MM.1S (cell line): ENCODE results near the gene CETP.

Source experiments
- DNase-seq: peaks from one replicate; pipeline ENCODE4 v3.0.0-alpha.2; 2015
- H2AFZ ChIP-seq: fragments of 300-600 bp; sonication (generic); 2 replicates; pipeline ENCODE4 v1.6.0; 2016; ENCODE audit warnings: antibody characterized with exemption, low read length
- H3F3A ChIP-seq: fragments of 300-600 bp; sonication (generic); 2 replicates; pipeline ENCODE4 v1.6.1; 2016; ENCODE audit warnings: mild to moderate bottlenecking, antibody characterized with exemption, low read length, moderate library complexity, mixed read lengths; ENCODE audit not compliant: insufficient read depth
- H3K27ac ChIP-seq: fragments of 300-600 bp; sonication (generic); 2 replicates; pipeline ENCODE4 v1.5.1; 2016; ENCODE audit warnings: mild to moderate bottlenecking, low read length
- H3K27me3 ChIP-seq: fragments of 300-600 bp; sonication (generic); replicated peaks from 2 replicates; pipeline ENCODE4 v1.6.0; 2016; ENCODE audit warnings: low read length; ENCODE audit not compliant: insufficient read depth
- H3K36me3 ChIP-seq: fragments of 300-600 bp; sonication (generic); replicated peaks from 2 replicates; pipeline ENCODE4 v1.6.1; 2016; ENCODE audit warnings: mild to moderate bottlenecking, low read length, mixed read lengths; ENCODE audit not compliant: insufficient read depth
- H3K4me1 ChIP-seq: fragments of 300-600 bp; sonication (generic); 2 replicates; pipeline ENCODE4 v1.6.1; 2016; ENCODE audit warnings: low read length, mixed read lengths
- H3K4me2 ChIP-seq: fragments of 300-600 bp; sonication (generic); 2 replicates; pipeline ENCODE4 v1.6.0; 2016; ENCODE audit warnings: low read depth, low read length
- H3K4me3 ChIP-seq: fragments of 300-600 bp; sonication (generic); 2 replicates; pipeline ENCODE4 v1.5.1; 2016; ENCODE audit warnings: low read length, mixed read lengths
- H3K79me2 ChIP-seq: fragments of 300-600 bp; sonication (generic); 2 replicates; pipeline ENCODE4 v1.6.1; 2016; ENCODE audit warnings: mixed run types, low read length, mixed read lengths
- H3K9ac ChIP-seq: fragments of 300-600 bp; sonication (generic); 2 replicates; pipeline ENCODE4 v1.6.1; 2016; ENCODE audit warnings: low read length, mixed read lengths
- H3K9me2 ChIP-seq: fragments of 300-600 bp; sonication (generic); replicated peaks from 2 replicates; pipeline ENCODE4 v1.6.1; 2016; ENCODE audit warnings: mild to moderate bottlenecking, low read length, mixed read lengths; ENCODE audit not compliant: insufficient read depth
- H3K9me3 ChIP-seq: fragments of 300-600 bp; sonication (generic); replicated peaks from 2 replicates; pipeline ENCODE4 v1.6.1; 2016; ENCODE audit warnings: mild to moderate bottlenecking, low read length, mixed read lengths; ENCODE audit not compliant: insufficient read depth
- H4K20me1 ChIP-seq: fragments of 300-600 bp; sonication (generic); 2 replicates; pipeline ENCODE4 v1.6.1; 2016; ENCODE audit warnings: mild to moderate bottlenecking, low read length, moderate library complexity, mixed read lengths; ENCODE audit not compliant: insufficient read depth
- CTCF ChIP-seq: fragments of 300-600 bp; sonication (generic); IDR thresholded peaks from 2 replicates; pipeline ENCODE4 v1.5.1; 2016; ENCODE audit warnings: antibody characterized with exemption, low read length, mixed read lengths
- EZH2 ChIP-seq: fragments of 300-600 bp; sonication (generic); optimal IDR thresholded peaks from 2 replicates; pipeline ENCODE3; 2017; ENCODE audit warnings: low read depth, mild to moderate bottlenecking, antibody characterized with exemption, low read length, mixed read lengths
- EZH2phosphoT487 ChIP-seq: fragments of 300-600 bp; sonication (generic); IDR thresholded peaks from 2 replicates; pipeline ENCODE4 v1.6.1; 2018; ENCODE audit warnings: antibody characterized with exemption, low read length

The CETP gene

GRCh38 chr16:56919099-56919800 is 42.5 kb upstream of the CETP start:
- peaks cover 46% of the 10 kb centered on the region for H3K4me1 ChIP-seq
- no peaks in the 10 kb centered on the region for H3K79me2 ChIP-seq
- H2AFZ ChIP-seq = no peak overlapping the region
- no peaks in the 10 kb centered on the region for H3K9me2 ChIP-seq
- H4K20me1 ChIP-seq = no peaks in the 10 kb centered on the region
- TF ChIP-seq EZH2phosphoT487 (no peak), CTCF (no peak), EZH2 (no peak)
- no peaks in the 10 kb centered on the region for H3K9me3 ChIP-seq
- no peak overlapping the region for H3K9ac ChIP-seq
- H3K27ac ChIP-seq = no peak overlapping the region
- no peaks in the 10 kb centered on the region for H3K27me3 ChIP-seq
- H3F3A ChIP-seq = peaks cover 19% of the 10 kb centered on the region
- no peak overlapping the region for H3K4me3 ChIP-seq
- H3K36me3 ChIP-seq = no peaks in the 10 kb centered on the region
- no peak overlapping the region for H3K4me2 ChIP-seq
- no peak for DNase-seq

- no peaks in the 10 kb centered on the region for H3K79me2 ChIP-seq
- H3K4me3 ChIP-seq = no peak overlapping the region
- H3F3A ChIP-seq = peaks cover 11% of the 10 kb centered on the region
- H4K20me1 ChIP-seq = no peaks in the 10 kb centered on the region
- no peaks in the 10 kb centered on the region for H3K27me3 ChIP-seq
- TF ChIP-seq EZH2 (no peak), CTCF (no peak), EZH2phosphoT487 (no peak)
- H3K4me1 ChIP-seq = peaks cover 23% of the 10 kb centered on the region
- no peak overlapping the region for H3K27ac ChIP-seq
- H3K9me3 ChIP-seq = no peaks in the 10 kb centered on the region
- H3K36me3 ChIP-seq = no peaks in the 10 kb centered on the region
- H2AFZ ChIP-seq = no peak overlapping the region
- no peaks in the 10 kb centered on the region for H3K9me2 ChIP-seq
- H3K4me2 ChIP-seq = no peak overlapping the region
- no peak overlapping the region for H3K9ac ChIP-seq
- DNase-seq = no peak
Measured at GRCh38 chr16:56921571-56921970, 40.2 kb upstream of the CETP start.

DNA sequence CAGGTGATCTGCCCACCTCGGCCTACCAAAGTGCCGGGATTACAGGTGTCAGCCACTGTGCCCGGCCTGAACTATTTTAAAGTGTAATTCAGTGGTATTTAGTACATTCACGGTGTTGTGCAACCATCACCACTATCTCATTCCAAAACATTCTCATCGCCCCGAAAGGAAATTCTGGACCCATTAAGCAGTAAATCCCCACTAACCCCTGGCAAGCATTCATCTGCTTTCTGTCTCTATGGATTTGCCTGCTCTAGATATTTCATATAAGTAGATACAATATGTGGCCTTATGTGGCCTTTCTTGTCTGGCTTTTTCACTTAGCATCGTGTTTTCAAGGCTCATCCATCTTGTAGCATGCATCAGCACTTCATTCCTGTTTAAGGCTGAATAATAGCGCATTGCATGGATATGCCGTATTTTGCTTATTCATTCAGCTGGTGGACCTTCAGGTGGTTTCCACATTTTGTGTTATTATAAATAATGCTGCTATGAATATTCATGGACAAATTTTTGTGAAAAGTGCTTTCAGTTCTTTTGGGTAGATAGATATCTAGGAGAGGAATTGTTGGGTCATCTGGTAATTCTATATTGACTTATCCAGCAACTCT is 38.2 kb upstream of the CETP start:
- Histone ChIP-seq H3K9ac (no peak overlapping the region), H3K4me3 (no peak overlapping the region), H3K9me2 (no peaks in the 10 kb centered on the region), H3K36me3 (no peaks in the 10 kb centered on the region), H3F3A (no peaks in the 10 kb centered on the region), H4K20me1 (no peaks in the 10 kb centered on the region), H3K4me1 (peaks cover 13% of the 10 kb centered on the region), H3K27me3 (no peaks in the 10 kb centered on the region), H3K27ac (no peak overlapping the region), H3K9me3 (no peaks in the 10 kb centered on the region), H2AFZ (no peak overlapping the region), H3K4me2 (no peak overlapping the region), H3K79me2 (no peaks in the 10 kb centered on the region)
- TF ChIP-seq EZH2phosphoT487 (no peak), EZH2 (no peak), CTCF (no peak)
- no peak for DNase-seq
